Upper lobe of left lung (tissue), 4 donors: ENCODE data around the gene AKNAD1.

Source experiments
- CTCF ChIP-seq, 6 experiments: fragments of 450-650 bp in 4 of 6; fragments of 200-600 bp in 2 of 6; sonication (generic) in 2 of 6; IDR thresholded peaks; one replicate each; pipeline ENCODE4 v1.5.1; 2016 to 2019; ENCODE audit warnings: antibody characterized with exemption in 6 of 6
- POLR2AphosphoS5 ChIP-seq, 2 donors: sonication (generic); formaldehyde crosslinking; IDR thresholded peaks; one replicate each; pipeline ENCODE4 v1.5.1; 2017; ENCODE audit warnings: antibody characterized with exemption in 2 of 2

GRCh38 chr1:108886292-108886691, 29.4 kb upstream of the AKNAD1 start:
- TF ChIP-seq CTCF (IDR thresholded peaks at IDR 0.05) = no peak
- TF ChIP-seq POLR2AphosphoS5 (IDR thresholded peaks at IDR 0.05) = no peak
